H1 (cell line): ENCODE data around the gene VSX2. TPM values are rescaled to one million over a fixed set of nuclear protein-coding genes. Genes with fewer than 3 reads are reported as not detected.

ENCODE experiments used
- ASH2L ChIP-seq: fragments of 200-600, 300-600 bp; sonication (generic); IDR thresholded peaks from one replicate; pipeline ENCODE4 v1.7.1; 2017; ENCODE audit warnings: low read length
- BACH1 ChIP-seq: IDR thresholded peaks from 2 replicates; pipeline ENCODE4 v1.6.1; 2012; ENCODE audit warnings: low read length, improper control_type of control experiment
- polyA plus RNA-seq, 7 experiments: library from polyadenylated mRNA; depleted of rRNA in 3 of 7; stranded (reverse) in 5 of 7; unstranded in 2 of 7; fragments of >200 nt in 5 of 7; fragments of 200-250 nt in 2 of 7; gene quantifications; 1 replicate in 5 of 7; 2 replicates in 1 of 7; 4 replicates in 1 of 7; pipeline versions ENCODE4 v1.2.1 to v1.2.3, GENCODE V29; 2011 to 2013; ENCODE audit warnings: missing spikeins in 2 of 7, mixed read lengths in 2 of 7
- total RNA-seq: library from RNA; stranded (reverse); fragmentation: NEBNext Ultra II Directional; extraction: Animal tissue kit (Norgen Biotek cat#: 25700); gene quantifications from 2 replicates; pipeline ENCODE4 v1.2.1, GENCODE V29; 2021
- TF ChIP-seq, protein P1 (sequence below): IDR thresholded peaks from 2 replicates; pipeline ENCODE4 v1.6.1; 2011; ENCODE audit warnings: low read length, improper control_type of control experiment

Gene VSX2
- total and polyA plus RNA-seq, 2 of the 8 experiments (the other 6 are each of a cell fraction or from before 2014, with no cell fraction given) = 0.08 to 0.22 TPM

DNA sequence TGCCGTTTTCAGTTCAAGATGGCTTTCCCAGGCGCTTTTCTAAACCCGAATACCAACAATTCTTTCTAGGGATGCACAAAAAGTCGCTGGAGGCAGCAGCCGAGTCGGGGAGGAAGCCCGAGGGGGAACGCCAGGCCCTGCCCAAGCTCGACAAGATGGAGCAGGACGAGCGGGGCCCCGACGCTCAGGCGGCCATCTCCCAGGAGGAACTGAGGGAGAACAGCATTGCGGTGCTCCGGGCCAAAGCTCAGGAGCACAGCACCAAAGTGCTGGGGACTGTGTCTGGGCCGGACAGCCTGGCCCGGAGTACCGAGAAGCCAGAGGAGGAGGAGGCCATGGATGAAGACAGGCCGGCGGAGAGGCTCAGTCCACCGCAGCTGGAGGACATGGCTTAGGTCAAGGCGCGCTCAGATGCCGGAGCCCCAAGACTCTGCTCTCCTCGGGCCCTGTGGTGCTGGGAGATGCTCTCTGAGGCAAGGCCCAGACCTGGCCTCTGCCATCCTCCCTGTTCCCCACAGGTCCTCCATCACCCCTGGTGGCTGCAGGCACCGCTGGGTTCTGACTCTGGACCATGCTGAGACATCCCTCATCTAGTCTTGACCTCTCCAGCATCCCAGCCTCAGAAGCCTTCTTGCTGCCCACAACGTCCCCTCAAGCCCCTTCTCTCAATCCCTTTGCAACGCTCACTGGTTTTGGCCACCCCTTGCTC lies 21.4 kb downstream of the VSX2 start (continued):
- TF ChIP-seq, protein P1, sequence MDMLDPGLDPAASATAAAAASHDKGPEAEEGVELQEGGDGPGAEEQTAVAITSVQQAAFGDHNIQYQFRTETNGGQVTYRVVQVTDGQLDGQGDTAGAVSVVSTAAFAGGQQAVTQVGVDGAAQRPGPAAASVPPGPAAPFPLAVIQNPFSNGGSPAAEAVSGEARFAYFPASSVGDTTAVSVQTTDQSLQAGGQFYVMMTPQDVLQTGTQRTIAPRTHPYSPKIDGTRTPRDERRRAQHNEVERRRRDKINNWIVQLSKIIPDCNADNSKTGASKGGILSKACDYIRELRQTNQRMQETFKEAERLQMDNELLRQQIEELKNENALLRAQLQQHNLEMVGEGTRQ = no peak
- no peak for TF ChIP-seq BACH1
- TF ChIP-seq ASH2L = no peak
